Endodermal cell (in vitro differentiated cells): ENCODE results near the gene PSMC3IP. TPM values are rescaled to one million over a fixed set of nuclear protein-coding genes. Genes with fewer than 3 reads are reported as not detected.

Experiments used
- DNase-seq: peaks from one replicate; pipeline ENCODE4 v3.0.0-alpha.2; 2017
- H3K27ac ChIP-seq: 2 replicates; pipeline ENCODE4 v1.5.1; 2013; ENCODE audit warnings: mild to moderate bottlenecking, low read depth, low read length, moderate library complexity
- H3K27me3 ChIP-seq: 2 replicates; pipeline ENCODE4 v1.6.1; 2013; ENCODE audit warnings: mild to moderate bottlenecking, low read length, moderate library complexity; ENCODE audit not compliant: insufficient read depth, control insufficient read depth, poor library complexity, severe bottlenecking
- H3K36me3 ChIP-seq: 2 replicates; pipeline ENCODE4 v1.7.0; 2013; ENCODE audit warnings: mild to moderate bottlenecking, low read length, moderate library complexity; ENCODE audit not compliant: control insufficient read depth, insufficient read depth
- H3K4me1 ChIP-seq: one replicate; pipeline ENCODE4 v1.7.0; 2013; ENCODE audit warnings: low read length; ENCODE audit not compliant: control insufficient read depth, insufficient read depth
- H3K4me3 ChIP-seq: 2 replicates; pipeline ENCODE4 v1.5.1; 2013; ENCODE audit warnings: mild to moderate bottlenecking, low read length, moderate library complexity
- H3K9ac ChIP-seq: 2 replicates; pipeline ENCODE4 v1.6.1; 2013; ENCODE audit warnings: mild to moderate bottlenecking, low read length, moderate library complexity; ENCODE audit not compliant: poor library complexity, severe bottlenecking; ENCODE audit errors: extremely low read depth
- H3K9me3 ChIP-seq: 2 replicates; pipeline ENCODE4 v1.6.1; 2013; ENCODE audit warnings: mild to moderate bottlenecking, low read length, moderate library complexity; ENCODE audit not compliant: control insufficient read depth
- H3K27ac Mint-ChIP-seq: 2 replicates; pipeline ENCODE4 v1.8.0; 2020; ENCODE audit warnings: mixed read lengths
- H3K27me3 Mint-ChIP-seq: 2 replicates; pipeline ENCODE4 v1.8.0; 2021; ENCODE audit warnings: mild to moderate bottlenecking, mixed read lengths; ENCODE audit not compliant: insufficient read depth
- H3K36me3 Mint-ChIP-seq: 2 replicates; pipeline ENCODE4 v1.8.0; 2020; ENCODE audit warnings: low read depth, mixed read lengths
- H3K4me1 Mint-ChIP-seq: 2 replicates; pipeline ENCODE4 v1.8.0; 2020; ENCODE audit warnings: mixed read lengths
- H3K4me3 Mint-ChIP-seq: 2 replicates; pipeline ENCODE4 v1.8.0; 2020; ENCODE audit warnings: mild to moderate bottlenecking, moderate library complexity, mixed read lengths
- H3K9me3 Mint-ChIP-seq: 2 replicates; pipeline ENCODE4 v1.8.0; 2020; ENCODE audit warnings: mild to moderate bottlenecking, mixed read lengths
- CTCF ChIP-seq: fragments of 200-600 bp; sonication (generic); conservative IDR thresholded peaks from 2 replicates; pipeline ENCODE4 v1.5.0; 2021; ENCODE audit warnings: antibody characterized with exemption, mild to moderate bottlenecking
- WGBS, 2 experiments: methylation state at CpG; one replicate each; pipeline versions ENCODE4 v1.1.5 to v1.1.7; 2013; ENCODE audit warnings: missing lambda C conversion rate in 2 of 2, mixed read lengths in 1 of 2; ENCODE audit not compliant: insufficient coverage in 1 of 2, insufficient read length in 1 of 2; 5-methylcytosine and 5-hydroxymethylcytosine counted together
- total RNA-seq, 2 donors: library from RNA; stranded (reverse); fragmentation: NEBNext Ultra II Directional in 1 of 2; extraction: Animal tissue kit (Norgen Biotek cat#: 25700) in 1 of 2; gene quantifications; 2 replicates in 1 of 2; 3 replicates in 1 of 2; pipeline ENCODE4 v1.2.1, GENCODE V29; 2021

PSMC3IP gene
- total RNA-seq, 2 donors from 2014 or later: 27.8 to 38.6 TPM

- DNase-seq: no peak
- Mint-ChIP-seq H3K27me3 (no peaks in the 10 kb centered on the region), H3K4me3 (peak overlapping the region; percentile 94), H3K36me3 (peaks cover 7% of the 10 kb centered on the region), H3K9me3 (no peaks in the 10 kb centered on the region), H3K4me1 (peaks cover 22% of the 10 kb centered on the region), H3K27ac (peak overlapping the region; percentile 96)
- Histone ChIP-seq H3K27me3 (no peaks in the 10 kb centered on the region), H3K9ac (peak overlapping the region; percentile 81), H3K36me3 (peaks cover 30% of the 10 kb centered on the region), H3K4me1 (peaks cover under 1% of the 10 kb centered on the region), H3K27ac (no peak overlapping the region), H3K4me3 (peak overlapping the region; percentile 85), H3K9me3 (no peaks in the 10 kb centered on the region)
- WGBS, 2 experiments: 25 to 28% methylated on average over 35 to 48 of the region's 48 CpGs
- no peak for TF ChIP-seq CTCF
Observed at GRCh38 chr17:42562388-42563142, 15.0 kb downstream of the PSMC3IP start.

GRCh38 chr17:42561897-42562387 is 15.6 kb downstream of the PSMC3IP start, which contains the start of gene COASY:
TSS of gene COASY (plus strand) at chr17:42562148. CDS start at chr17:42562623, 475 bp downstream.
- H3K9me3 ChIP-seq: no peaks in the 10 kb centered on the region
- TF ChIP-seq CTCF: no peak
- no peaks in the 10 kb centered on the region for H3K4me1 ChIP-seq
- Mint-ChIP-seq H3K4me3 (peak within 1 kb of the TSS; percentile 94), H3K27me3 (no peaks in the 10 kb centered on the region), H3K36me3 (peaks cover 6% of the 10 kb centered on the region), H3K27ac (peak within 1 kb of the TSS; percentile 96), H3K4me1 (peaks cover 21% of the 10 kb centered on the region), H3K9me3 (no peaks in the 10 kb centered on the region)
- H3K9ac ChIP-seq: peak within 1 kb of the TSS; percentile 81
- DNase-seq: peak; percentile 100
- H3K27me3 ChIP-seq: no peaks in the 10 kb centered on the region
- no peak within 1 kb of the TSS for H3K27ac ChIP-seq
- H3K4me3 ChIP-seq: peak within 1 kb of the TSS; percentile 85
- H3K36me3 ChIP-seq: peaks cover 30% of the 10 kb centered on the region
- 0 to 5% methylated on average over 15 to 26 of the region's 26 CpGs for WGBS, 2 experiments

- Histone ChIP-seq H3K4me1 (no peaks in the 10 kb centered on the region), H3K4me3 (no peak overlapping the region), H3K36me3 (peaks cover 16% of the 10 kb centered on the region), H3K9ac (no peak overlapping the region), H3K9me3 (no peaks in the 10 kb centered on the region), H3K27ac (no peak overlapping the region), H3K27me3 (no peaks in the 10 kb centered on the region)
- WGBS, 2 experiments: 80% methylated on average over 2 of the region's 3 CpGs; no CpG with 5 or more reads in 1 of the 2 experiments
- no peak for TF ChIP-seq CTCF
- H3K9me3 Mint-ChIP-seq: no peaks in the 10 kb centered on the region
- H3K4me1 Mint-ChIP-seq: peaks cover 26% of the 10 kb centered on the region
- peaks cover 6% of the 10 kb centered on the region for H3K36me3 Mint-ChIP-seq
- no peak overlapping the region for H3K27ac Mint-ChIP-seq
- H3K27me3 Mint-ChIP-seq: no peaks in the 10 kb centered on the region
- no peak for DNase-seq
- H3K4me3 Mint-ChIP-seq: no peak overlapping the region
Observed at GRCh38 chr17:42560246-42560645, 17.3 kb downstream of the PSMC3IP start.
